SK-N-SH (cell line): ENCODE measurements around the gene CMBL. TPM values are rescaled to one million over a fixed set of nuclear protein-coding genes. Genes with fewer than 3 reads are reported as not detected.

Experiments used
- CTCF ChIA-PET: fragments of 300-600, 350-600 bp; formaldehyde crosslinking; extraction: SDS; loops from one replicate; lab custom pipeline; 2021; lab: Yijun Ruan, JAX
- POLR2A ChIA-PET: fragments of 350-600 bp; sonication (Branson Sonifier 250); formaldehyde crosslinking; extraction: SDS; loops from one replicate; lab custom pipeline; 2020; ENCODE audit warnings: antibody characterized with exemption, inconsistent platforms; lab: Yijun Ruan, JAX
- DNase-seq: peaks from one replicate; pipeline ENCODE4 v3.0.0; 2012
- H2AFZ ChIP-seq: fragments of 200-600 bp; sonication (generic); 2 replicates; pipeline ENCODE4 v1.8.1; 2016; ENCODE audit warnings: antibody characterized with exemption, mild to moderate bottlenecking, low read depth
- H3F3A ChIP-seq: fragments of 200-600 bp; sonication (generic); replicated peaks from 2 replicates; pipeline ENCODE3; 2016; ENCODE audit warnings: antibody characterized with exemption, mild to moderate bottlenecking; ENCODE audit not compliant: insufficient read depth
- H3K27ac ChIP-seq, 2 experiments: fragments of 200-500 bp in 1 of 2; fragments of 200-600 bp in 1 of 2; sonication (Bioruptor generic) in 1 of 2; sonication (generic), shearing (Covaris generic) in 1 of 2; 2 replicates each; pipeline versions ENCODE4 v1.5.1 to v1.6.1; 2014 to 2016; ENCODE audit warnings: low read depth in 2 of 2, inconsistent platforms in 1 of 2, low read length in 1 of 2, mild to moderate bottlenecking in 1 of 2, mixed read lengths in 1 of 2
- H3K27me3 ChIP-seq: fragments of 200-600 bp; sonication (generic), shearing (Covaris generic); 2 replicates; pipeline ENCODE4 v1.6.1; 2016; ENCODE audit warnings: mixed run types; ENCODE audit not compliant: insufficient read depth
- H3K36me3 ChIP-seq, 2 experiments: fragments of 200-500 bp in 1 of 2; fragments of 200-600 bp in 1 of 2; sonication (Bioruptor generic) in 1 of 2; sonication (generic) in 1 of 2; replicated peaks in 1 of 2; 2 replicates each; pipeline versions ENCODE3 to v1.5.1; 2014 to 2016; ENCODE audit warnings: low read length in 1 of 2, mild to moderate bottlenecking in 1 of 2; ENCODE audit not compliant: insufficient read depth in 2 of 2, control insufficient read depth in 1 of 2
- H3K4me1 ChIP-seq, 2 experiments: fragments of 200-500 bp in 1 of 2; fragments of 200-600 bp in 1 of 2; sonication (Bioruptor generic) in 1 of 2; sonication (generic), shearing (Covaris generic) in 1 of 2; 2 replicates each; pipeline versions ENCODE4 v1.5.1 to v1.6.1; 2014 to 2016; ENCODE audit warnings: low read depth in 1 of 2, low read length in 1 of 2, mixed run types in 1 of 2; ENCODE audit not compliant: insufficient read depth in 2 of 2, control insufficient read depth in 1 of 2
- H3K4me2 ChIP-seq: fragments of 200-600 bp; sonication (generic), shearing (Covaris generic); 2 replicates; pipeline ENCODE4 v1.6.1; 2017; ENCODE audit warnings: mixed run types
- H3K4me3 ChIP-seq, 2 experiments: fragments of 200-500 bp in 1 of 2; fragments of 200-600 bp in 1 of 2; sonication (Bioruptor generic) in 1 of 2; sonication (generic), shearing (Covaris generic) in 1 of 2; 2 replicates each; pipeline versions ENCODE4 v1.5.1 to v1.8.1; 2014 to 2016; ENCODE audit warnings: low read depth in 2 of 2, inconsistent platforms in 1 of 2, low read length in 1 of 2, mild to moderate bottlenecking in 1 of 2, mixed read lengths in 1 of 2, moderate library complexity in 1 of 2
- H3K79me2 ChIP-seq: fragments of 200-600 bp; sonication (generic); 2 replicates; pipeline ENCODE4 v1.8.1; 2017; ENCODE audit warnings: mild to moderate bottlenecking; ENCODE audit not compliant: insufficient read depth
- H3K9ac ChIP-seq: fragments of 200-600 bp; sonication (generic); 2 replicates; pipeline ENCODE4 v1.6.1; 2017; ENCODE audit warnings: mixed run types
- H3K9me2 ChIP-seq: fragments of 200-600 bp; sonication (generic); 2 replicates; pipeline ENCODE4 v1.6.1; 2017; ENCODE audit warnings: mixed run types
- H3K9me3 ChIP-seq: fragments of 200-600 bp; sonication (generic); 2 replicates; pipeline ENCODE4 v1.6.1; 2017; ENCODE audit warnings: mixed run types, mild to moderate bottlenecking, moderate library complexity
- H4K20me1 ChIP-seq: fragments of 200-600 bp; sonication (generic); 2 replicates; pipeline ENCODE4 v1.6.1; 2017; ENCODE audit warnings: mild to moderate bottlenecking, mixed run types; ENCODE audit not compliant: insufficient read depth
- ELF1 ChIP-seq: IDR thresholded peaks from 2 replicates; pipeline ENCODE4 v1.4.0; 2012
- EZH2phosphoT487 ChIP-seq: fragments of 200-600 bp; sonication (generic); IDR thresholded peaks from 2 replicates; pipeline ENCODE4 v1.6.1; 2017; ENCODE audit warnings: low read depth, mixed run types, mild to moderate bottlenecking, antibody characterized with exemption, moderate library complexity, borderline replicate concordance
- FOXJ3 ChIP-seq: sonication (generic); formaldehyde crosslinking; IDR thresholded peaks from 2 replicates; pipeline ENCODE4 v1.5.1; 2020; ENCODE audit warnings: mild to moderate bottlenecking, missing genetic modification reagents
- GABPA ChIP-seq: IDR thresholded peaks from 2 replicates; pipeline ENCODE4 v1.4.0; 2012; ENCODE audit warnings: low read depth, mild to moderate bottlenecking
- IRF3 ChIP-seq: fragments of 150-350 bp; IDR thresholded peaks from 2 replicates; pipeline ENCODE4 v1.6.1; 2016; ENCODE audit warnings: mild to moderate bottlenecking, low read depth, low read length
- MXI1 ChIP-seq: IDR thresholded peaks from 2 replicates; pipeline ENCODE4 v1.6.1; 2012; ENCODE audit warnings: mild to moderate bottlenecking, low read depth, low read length, improper control_type of control experiment
- NFIC ChIP-seq: IDR thresholded peaks from 2 replicates; pipeline ENCODE4 v1.4.0; 2012; ENCODE audit warnings: borderline replicate concordance
- NRF1 ChIP-seq: IDR thresholded peaks from 2 replicates; pipeline ENCODE4 v1.6.1; 2012; ENCODE audit warnings: low read depth, mild to moderate bottlenecking, low read length
- PBX3 ChIP-seq: IDR thresholded peaks from 2 replicates; pipeline ENCODE4; 2012
- RAD21 ChIP-seq: IDR thresholded peaks from 2 replicates; pipeline ENCODE4 v1.6.1; 2012; ENCODE audit warnings: mild to moderate bottlenecking, low read length
- RFX5 ChIP-seq: IDR thresholded peaks from 2 replicates; pipeline ENCODE4 v1.6.1; 2012; ENCODE audit warnings: mild to moderate bottlenecking, improper control_type of control experiment, low read length
- SIN3A ChIP-seq: IDR thresholded peaks from 2 replicates; pipeline ENCODE4 v1.6.1; 2012; ENCODE audit warnings: low read depth, mild to moderate bottlenecking, low read length, moderate library complexity, borderline replicate concordance
- TAF1 ChIP-seq: IDR thresholded peaks from 2 replicates; pipeline ENCODE4 v1.6.1; 2012; ENCODE audit warnings: low read depth, mild to moderate bottlenecking, low read length, moderate library complexity, borderline replicate concordance
- TCF12 ChIP-seq: IDR thresholded peaks from 2 replicates; pipeline ENCODE4 v1.4.0; 2012
- YY1 ChIP-seq: IDR thresholded peaks from 2 replicates; pipeline ENCODE4 v1.4.0; 2012; ENCODE audit warnings: low read depth, mild to moderate bottlenecking
- WGBS: methylation state at CpG from one replicate; pipeline ENCODE4 v1.1.6; 2017; ENCODE audit warnings: low lambda C conversion rate; 5-methylcytosine and 5-hydroxymethylcytosine counted together
- polyA plus RNA-seq, 3 experiments: library from polyadenylated mRNA; depleted of rRNA; stranded (reverse); fragments of >200 nt; gene quantifications; 2 replicates each; pipeline ENCODE4 v1.2.3, GENCODE V29; 2012

Gene CMBL
- polyA plus RNA-seq, 1 of the 3 experiments (the other 2 are of a cell fraction): 61.0 TPM

- TF ChIP-seq IRF3: no peak
Observed at GRCh38 chr5:10233505-10233904, 74.2 kb downstream of the CMBL start (continued).

- 91% methylated on average over 7 of the region's 7 CpGs for WGBS
- H3K79me2 ChIP-seq: no peaks in the 10 kb centered on the region
- peaks cover 4% of the 10 kb centered on the region for H3F3A ChIP-seq
- DNase-seq: no peak
- peak overlapping the region in 1 of 2 experiments; percentile 63; a peak in 2 of 4 replicates for H3K27ac ChIP-seq
- no peaks in the 10 kb centered on the region for H3K27me3 ChIP-seq
- H3K9me2 ChIP-seq: no peaks in the 10 kb centered on the region
- POLR2A ChIA-PET: no interaction called here
- no peaks in the 10 kb centered on the region for H4K20me1 ChIP-seq
- peaks cover 0 to 25% of the 10 kb centered on the region in 2 experiments; a peak in 3 of 4 replicates for H3K4me1 ChIP-seq
- H3K9ac ChIP-seq: no peak overlapping the region
- TF ChIP-seq MXI1: no peak
- no peak for TF ChIP-seq IRF3
- no peak for TF ChIP-seq ELF1
- TF ChIP-seq TAF1: no peak
- TF ChIP-seq RFX5: no peak
- no peak for TF ChIP-seq GABPA
- no peak for TF ChIP-seq FOXJ3 (CRISPR knock-in tag)
- no peak for TF ChIP-seq NRF1
- no peak for TF ChIP-seq SIN3A
- TF ChIP-seq RAD21: no peak
- no peak for TF ChIP-seq EZH2phosphoT487
- TF ChIP-seq, all 33 proteins: peak for 0
- CTCF ChIA-PET: interaction anchor here (0.6 to 2.1 kb wide), 23 partner anchors 9 to 1077 kb away, joined by 3 to 12 read pairs (median 4); no protein-coding TSS in a partner anchor
- Histone ChIP-seq H3K36me3 (peaks cover 8 to 25% of the 10 kb centered on the region in 2 experiments), H3K4me2 (peak overlapping the region; percentile 46), H3K4me3 (no peak overlapping the region), H2AFZ (0 out of 2 replicates have a peak overlapping the region, but pooled peaks have one; percentile 67), H3K9me3 (no peaks in the 10 kb centered on the region)
Observed at GRCh38 chr5:10233011-10233410, 74.7 kb downstream of the CMBL start.

GRCh38 chr5:10232386-10232785, 75.3 kb downstream of the CMBL start:
- DNase-seq: no peak
- Histone ChIP-seq H3K79me2 (no peaks in the 10 kb centered on the region), H2AFZ (no peak overlapping the region), H4K20me1 (no peaks in the 10 kb centered on the region), H3K4me1 (peaks cover 0 to 25% of the 10 kb centered on the region in 2 experiments; a peak in 3 of 4 replicates), H3F3A (peaks cover 4% of the 10 kb centered on the region), H3K4me3 (no peak overlapping the region), H3K36me3 (peaks cover 8 to 25% of the 10 kb centered on the region in 2 experiments), H3K9me3 (no peaks in the 10 kb centered on the region), H3K27me3 (no peaks in the 10 kb centered on the region), H3K27ac (no peak overlapping the region), H3K4me2 (no peak overlapping the region), H3K9me2 (no peaks in the 10 kb centered on the region), H3K9ac (no peak overlapping the region)
- CTCF ChIA-PET: interaction anchor here (1.4 to 1.8 kb wide), 2 partner anchors 16 to 1076 kb away, joined by 4 to 6 read pairs; no protein-coding TSS in a partner anchor
- 97% methylated on average over 9 of the region's 9 CpGs for WGBS
- POLR2A ChIA-PET: interaction anchor here (0.6 kb wide), 1 partner anchor 371 kb away, joined by 4 read pairs; no protein-coding TSS in a partner anchor
- TF ChIP-seq NFIC: no peak
- TF ChIP-seq PBX3: no peak
- no peak for TF ChIP-seq YY1
- no peak for TF ChIP-seq SIN3A
- TF ChIP-seq TCF12: no peak
